Loucy (cell line): ENCODE data around the gene MYCBP.

Experiments used
- H2AFZ ChIP-seq: fragments of 200-600 bp; sonication (generic); 2 replicates; pipeline ENCODE4 v1.6.0; 2016; ENCODE audit warnings: antibody characterized with exemption, mild to moderate bottlenecking, low read length, moderate library complexity
- H3F3A ChIP-seq: fragments of 200-600 bp; 2 replicates; pipeline ENCODE4 v1.6.0; 2016; ENCODE audit warnings: antibody characterized with exemption, low read depth, mild to moderate bottlenecking
- H3K27me3 ChIP-seq: fragments of 200-600 bp; sonication (generic); 2 replicates; pipeline ENCODE4 v1.6.1; 2014; ENCODE audit warnings: low read length, mild to moderate bottlenecking; ENCODE audit not compliant: insufficient read depth, poor library complexity, severe bottlenecking
- H3K36me3 ChIP-seq: fragments of 200-600 bp; sonication (generic); 2 replicates; pipeline ENCODE4 v1.6.1; 2016; ENCODE audit warnings: low read length; ENCODE audit not compliant: insufficient read depth
- H3K4me1 ChIP-seq: fragments of 200-600 bp; sonication (generic); 2 replicates; pipeline ENCODE4 v1.5.1; 2014; ENCODE audit warnings: low read length, mild to moderate bottlenecking; ENCODE audit not compliant: insufficient read depth, poor library complexity, severe bottlenecking
- H3K4me2 ChIP-seq: fragments of 200-600 bp; sonication (generic); 2 replicates; pipeline ENCODE4 v1.6.0; 2014; ENCODE audit warnings: antibody characterized with exemption, low read length, low read depth, mild to moderate bottlenecking; ENCODE audit not compliant: poor library complexity, severe bottlenecking
- H3K4me3 ChIP-seq: fragments of 200-600 bp; sonication (generic); 2 replicates; pipeline ENCODE4 v1.5.1; 2014; ENCODE audit warnings: low read length, mild to moderate bottlenecking, mixed read lengths; ENCODE audit not compliant: poor library complexity, severe bottlenecking
- H3K79me2 ChIP-seq: fragments of 200-600 bp; sonication (generic); 2 replicates; pipeline ENCODE4 v1.6.1; 2014; ENCODE audit warnings: low read length; ENCODE audit not compliant: insufficient read depth
- H3K9ac ChIP-seq: fragments of 200-600 bp; sonication (generic); 2 replicates; pipeline ENCODE4 v1.6.0; 2014; ENCODE audit warnings: mild to moderate bottlenecking, low read depth, low read length, moderate library complexity; ENCODE audit not compliant: poor library complexity, severe bottlenecking
- H3K9me2 ChIP-seq: fragments of 200-600 bp; sonication (generic); replicated peaks from 2 replicates; pipeline ENCODE4 v1.6.1; 2016; ENCODE audit warnings: low read depth, low read length, mixed read lengths
- H3K9me3 ChIP-seq: fragments of 200-600 bp; sonication (generic); 2 replicates; pipeline ENCODE4 v1.6.1; 2014; ENCODE audit warnings: mild to moderate bottlenecking, antibody characterized with exemption, low read length, low read depth; ENCODE audit not compliant: insufficient read depth
- H4K20me1 ChIP-seq: fragments of 200-600 bp; sonication (generic); 2 replicates; pipeline ENCODE4 v1.6.0; 2014; ENCODE audit warnings: antibody characterized with exemption, low read length, mild to moderate bottlenecking; ENCODE audit not compliant: insufficient read depth, poor library complexity, severe bottlenecking
- EZH2phosphoT487 ChIP-seq: fragments of 200-600 bp; IDR thresholded peaks from 2 replicates; pipeline ENCODE4 v1.6.1; 2018; ENCODE audit warnings: antibody characterized with exemption, mild to moderate bottlenecking, moderate library complexity, borderline replicate concordance
- TF ChIP-seq, protein P1 (sequence below): fragments of 200-600 bp; sonication (generic); conservative IDR thresholded peaks from 2 replicates; pipeline ENCODE4 v1.5.1; 2014; ENCODE audit warnings: mild to moderate bottlenecking, antibody characterized with exemption, low read length

MYCBP gene

DNA sequence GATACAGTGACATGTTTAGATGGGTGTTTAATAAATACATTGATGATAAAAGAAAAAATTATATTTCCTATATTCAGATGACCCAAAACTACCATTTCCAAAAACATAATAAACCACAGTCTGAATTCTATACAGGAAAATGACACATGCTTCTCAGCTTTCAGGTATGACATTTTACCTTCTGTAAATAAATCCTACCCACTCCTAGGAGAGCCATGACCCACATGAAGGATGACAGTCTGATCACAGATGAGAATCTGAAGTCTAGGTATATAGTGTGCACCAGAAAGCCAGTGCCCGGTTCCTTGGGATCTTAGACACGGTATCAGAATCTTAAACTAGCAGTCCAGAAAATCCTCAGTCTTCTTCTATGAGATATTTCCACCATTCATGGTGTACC is 11.9 kb upstream of the MYCBP start:
- H3K9ac ChIP-seq, result no peak overlapping the region
- no peaks in the 10 kb centered on the region for H3K9me3 ChIP-seq
- no peak overlapping the region for H3K4me2 ChIP-seq
- H3K27me3 ChIP-seq, result no peaks in the 10 kb centered on the region
- no peak overlapping the region for H3K4me3 ChIP-seq
- TF ChIP-seq, protein P1, sequence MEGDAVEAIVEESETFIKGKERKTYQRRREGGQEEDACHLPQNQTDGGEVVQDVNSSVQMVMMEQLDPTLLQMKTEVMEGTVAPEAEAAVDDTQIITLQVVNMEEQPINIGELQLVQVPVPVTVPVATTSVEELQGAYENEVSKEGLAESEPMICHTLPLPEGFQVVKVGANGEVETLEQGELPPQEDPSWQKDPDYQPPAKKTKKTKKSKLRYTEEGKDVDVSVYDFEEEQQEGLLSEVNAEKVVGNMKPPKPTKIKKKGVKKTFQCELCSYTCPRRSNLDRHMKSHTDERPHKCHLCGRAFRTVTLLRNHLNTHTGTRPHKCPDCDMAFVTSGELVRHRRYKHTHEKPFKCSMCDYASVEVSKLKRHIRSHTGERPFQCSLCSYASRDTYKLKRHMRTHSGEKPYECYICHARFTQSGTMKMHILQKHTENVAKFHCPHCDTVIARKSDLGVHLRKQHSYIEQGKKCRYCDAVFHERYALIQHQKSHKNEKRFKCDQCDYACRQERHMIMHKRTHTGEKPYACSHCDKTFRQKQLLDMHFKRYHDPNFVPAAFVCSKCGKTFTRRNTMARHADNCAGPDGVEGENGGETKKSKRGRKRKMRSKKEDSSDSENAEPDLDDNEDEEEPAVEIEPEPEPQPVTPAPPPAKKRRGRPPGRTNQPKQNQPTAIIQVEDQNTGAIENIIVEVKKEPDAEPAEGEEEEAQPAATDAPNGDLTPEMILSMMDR, result no peak
- no peak for TF ChIP-seq EZH2phosphoT487
- H3K9me2 ChIP-seq, result no peaks in the 10 kb centered on the region
- H2AFZ ChIP-seq, result no peak overlapping the region
- H3K36me3 ChIP-seq, result no peaks in the 10 kb centered on the region
- no peaks in the 10 kb centered on the region for H4K20me1 ChIP-seq
- no peaks in the 10 kb centered on the region for H3K4me1 ChIP-seq
- H3K79me2 ChIP-seq, result no peaks in the 10 kb centered on the region
- H3F3A ChIP-seq, result no peaks in the 10 kb centered on the region

- H3K4me3 ChIP-seq, result no peak within 1 kb of the TSS
- no peak within 1 kb of the TSS for H3K9ac ChIP-seq
- no peaks in the 10 kb centered on the region for H3K27me3 ChIP-seq
- H3K9me3 ChIP-seq, result no peaks in the 10 kb centered on the region
- no peaks in the 10 kb centered on the region for H3K79me2 ChIP-seq
- H2AFZ ChIP-seq, result no peak within 1 kb of the TSS
- H3K4me1 ChIP-seq, result no peaks in the 10 kb centered on the region
- no peaks in the 10 kb centered on the region for H4K20me1 ChIP-seq
- H3K9me2 ChIP-seq, result no peaks in the 10 kb centered on the region
- no peaks in the 10 kb centered on the region for H3F3A ChIP-seq
- TF ChIP-seq, protein P1, result no peak
- TF ChIP-seq EZH2phosphoT487, result no peak
- H3K36me3 ChIP-seq, result no peaks in the 10 kb centered on the region
- H3K4me2 ChIP-seq, result no peak within 1 kb of the TSS
Observed at GRCh38 chr1:38881487-38881886, 8.3 kb upstream of the MYCBP start, which contains the start of gene GJA9. Gene GJA9, minus strand, starts transcription at chr1:38881587. Its CDS starts 5,489 bp downstream, at chr1:38876098.

GRCh38 chr1:38875811-38876210 is 2.7 kb upstream of the MYCBP start:
- no peaks in the 10 kb centered on the region for H3K36me3 ChIP-seq
- TF ChIP-seq, protein P1, result no peak
- TF ChIP-seq EZH2phosphoT487, result no peak
- H3K4me1 ChIP-seq, result peaks cover 16% of the 10 kb centered on the region
- H2AFZ ChIP-seq, result no peak overlapping the region
- no peaks in the 10 kb centered on the region for H3K9me3 ChIP-seq
- H4K20me1 ChIP-seq, result peaks cover 8% of the 10 kb centered on the region
- peaks cover 24% of the 10 kb centered on the region for H3K79me2 ChIP-seq
- H3K4me3 ChIP-seq, result no peak overlapping the region
- H3K9ac ChIP-seq, result no peak overlapping the region
- H3F3A ChIP-seq, result no peaks in the 10 kb centered on the region
- no peak overlapping the region for H3K4me2 ChIP-seq
- H3K9me2 ChIP-seq, result no peaks in the 10 kb centered on the region
- no peaks in the 10 kb centered on the region for H3K27me3 ChIP-seq
